Muscle layer of duodenum (tissue), 2 donors: Measurements from ENCODE around the gene RHOB.

ENCODE experiments used
- H3K27ac ChIP-seq: one replicate; pipeline ENCODE4 v1.7.0; 2013; ENCODE audit warnings: mild to moderate bottlenecking, low read length
- H3K27me3 ChIP-seq: one replicate; pipeline ENCODE4 v1.7.0; 2013; ENCODE audit warnings: low read depth, mild to moderate bottlenecking, control low read depth, low read length
- H3K36me3 ChIP-seq, 2 donors: one replicate each; pipeline ENCODE4 v1.7.0; 2013; ENCODE audit warnings: low read length in 2 of 2, control low read depth in 1 of 2, mild to moderate bottlenecking in 1 of 2; ENCODE audit not compliant: insufficient read depth in 2 of 2, control insufficient read depth in 1 of 2
- H3K4me1 ChIP-seq, 2 donors: one replicate each; pipeline ENCODE4 v1.7.0; 2013; ENCODE audit warnings: low read length in 2 of 2, mild to moderate bottlenecking in 2 of 2, control low read depth in 1 of 2, moderate library complexity in 1 of 2; ENCODE audit not compliant: insufficient read depth in 2 of 2, control insufficient read depth in 1 of 2
- H3K4me3 ChIP-seq, 2 donors: one replicate each; pipeline ENCODE4 v1.7.0; 2013; ENCODE audit warnings: low read length in 2 of 2, low read depth in 1 of 2, mild to moderate bottlenecking in 1 of 2
- H3K9me3 ChIP-seq, 2 donors: one replicate each; pipeline ENCODE4 v1.7.0; 2013; ENCODE audit warnings: low read length in 2 of 2, control low read depth in 1 of 2, mild to moderate bottlenecking in 1 of 2; ENCODE audit not compliant: control insufficient read depth in 1 of 2
- donor health status: healthy.

RHOB gene

DNA sequence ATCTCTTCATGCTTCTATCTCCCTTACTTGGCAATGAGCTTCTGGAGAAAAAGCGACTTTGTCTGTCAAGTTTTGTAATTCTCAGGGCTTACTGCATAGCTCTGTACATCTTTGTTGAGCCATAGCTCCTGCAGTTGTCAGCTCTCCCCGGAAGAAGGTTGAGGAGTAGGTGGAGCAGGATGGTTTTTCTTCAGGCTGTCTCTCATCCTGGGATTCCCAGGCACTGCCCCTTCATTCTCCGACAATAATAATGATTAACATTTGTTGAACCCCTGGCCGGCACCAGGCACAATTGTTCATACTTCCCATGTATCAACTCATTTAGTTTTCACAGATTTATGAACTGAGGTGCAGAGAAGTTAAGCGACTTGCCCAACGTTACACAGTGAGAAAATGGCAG, 23.5 kb upstream of the RHOB start:
- Histone ChIP-seq H3K4me1 (peaks cover 15 to 42% of the 10 kb centered on the region in 2 donors), H3K9me3 (no peaks in the 10 kb centered on the region), H3K27ac (peak overlapping the region; percentile 67), H3K4me3 (no peak overlapping the region), H3K36me3 (no peaks in the 10 kb centered on the region), H3K27me3 (no peaks in the 10 kb centered on the region)

DNA sequence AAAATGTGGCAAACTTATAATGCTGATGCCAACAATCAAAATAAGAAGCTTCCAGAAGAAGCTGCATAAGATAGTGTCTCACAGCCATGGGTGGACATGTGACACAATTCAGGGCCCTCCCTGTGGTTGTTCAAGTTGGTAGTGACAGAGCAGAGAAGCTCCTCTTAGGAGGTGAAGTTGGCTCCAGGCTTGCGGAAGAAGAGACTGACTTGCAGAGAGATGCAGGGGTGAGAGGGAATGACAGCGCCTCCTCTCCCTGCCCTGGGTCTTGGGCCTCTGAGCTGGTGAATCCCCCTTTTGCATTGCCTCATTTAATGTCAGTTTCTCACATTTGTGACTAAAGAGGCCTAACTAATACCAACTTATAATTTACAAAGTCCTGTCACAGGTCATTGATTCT, 23.0 kb upstream of the RHOB start:
- Histone ChIP-seq H3K27me3 (no peaks in the 10 kb centered on the region), H3K36me3 (no peaks in the 10 kb centered on the region), H3K4me3 (peak overlapping the region in 1 of 2 donors; percentile 16), H3K4me1 (peaks cover 15 to 38% of the 10 kb centered on the region in 2 donors), H3K27ac (peak overlapping the region; percentile 67), H3K9me3 (no peaks in the 10 kb centered on the region)

GRCh38 chr2:20424300-20425290, 22.3 kb upstream of the RHOB start:
- peak overlapping the region; percentile 67 for H3K27ac ChIP-seq
- H3K4me3 ChIP-seq, result peak overlapping the region in 1 of 2 donors; percentile 16
- H3K36me3 ChIP-seq, result no peaks in the 10 kb centered on the region
- H3K4me1 ChIP-seq, result peaks cover 12 to 31% of the 10 kb centered on the region in 2 donors
- no peaks in the 10 kb centered on the region for H3K9me3 ChIP-seq
- H3K27me3 ChIP-seq, result no peaks in the 10 kb centered on the region

DNA sequence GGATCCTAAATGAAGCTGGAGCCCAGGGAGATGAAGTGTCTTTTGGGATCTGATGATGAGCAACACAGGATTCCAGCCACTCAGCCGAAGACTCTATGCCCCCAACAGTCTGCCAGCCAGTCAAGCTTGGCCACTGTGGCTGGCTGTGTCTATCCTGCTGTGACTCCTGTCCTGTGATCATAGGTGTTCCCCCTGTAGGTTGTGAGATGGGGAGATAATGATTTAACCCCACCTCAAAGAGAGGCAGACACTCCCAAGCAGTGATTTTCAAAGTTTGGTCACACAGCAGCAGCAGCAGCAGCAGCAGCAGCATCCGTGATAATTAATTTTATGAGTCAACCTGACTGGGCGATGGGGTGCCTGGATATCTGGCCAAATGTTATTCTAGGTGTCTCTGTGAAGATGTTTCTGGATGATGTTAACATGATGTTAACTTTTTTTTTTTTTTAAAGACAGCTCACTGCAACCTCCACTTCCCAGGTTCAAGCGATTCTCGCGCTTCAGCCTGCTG, 21.4 kb upstream of the RHOB start:
- H3K4me3 ChIP-seq, result no peak overlapping the region
- H3K27me3 ChIP-seq, result no peaks in the 10 kb centered on the region
- peak overlapping the region; percentile 67 for H3K27ac ChIP-seq
- no peaks in the 10 kb centered on the region for H3K9me3 ChIP-seq
- no peaks in the 10 kb centered on the region for H3K36me3 ChIP-seq
- peaks cover 12 to 24% of the 10 kb centered on the region in 2 donors for H3K4me1 ChIP-seq

DNA sequence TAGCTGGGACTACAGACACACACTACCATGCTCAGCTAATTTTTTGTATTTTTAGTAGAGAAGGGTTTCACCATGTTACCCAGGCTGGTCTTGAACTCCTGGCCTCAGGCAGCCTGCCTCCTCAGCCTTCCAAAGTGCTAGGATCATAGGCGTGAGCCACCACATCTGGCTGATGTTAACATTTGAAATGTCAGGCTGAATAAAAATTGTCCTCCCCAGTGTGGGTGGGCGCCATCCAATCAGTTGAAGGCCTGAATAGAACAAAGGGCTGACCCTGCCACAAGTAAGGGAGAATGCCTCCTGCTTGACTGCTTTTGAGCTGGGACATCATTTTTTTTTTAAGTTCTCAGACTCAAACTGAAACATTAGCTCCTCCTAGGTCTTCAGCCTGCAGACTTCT, 21.0 kb upstream of the RHOB start:
- no peak overlapping the region for H3K4me3 ChIP-seq
- H3K9me3 ChIP-seq, result no peaks in the 10 kb centered on the region
- H3K4me1 ChIP-seq, result peaks cover 12 to 24% of the 10 kb centered on the region in 2 donors
- no peak overlapping the region for H3K27ac ChIP-seq
- H3K36me3 ChIP-seq, result no peaks in the 10 kb centered on the region
- no peaks in the 10 kb centered on the region for H3K27me3 ChIP-seq

DNA sequence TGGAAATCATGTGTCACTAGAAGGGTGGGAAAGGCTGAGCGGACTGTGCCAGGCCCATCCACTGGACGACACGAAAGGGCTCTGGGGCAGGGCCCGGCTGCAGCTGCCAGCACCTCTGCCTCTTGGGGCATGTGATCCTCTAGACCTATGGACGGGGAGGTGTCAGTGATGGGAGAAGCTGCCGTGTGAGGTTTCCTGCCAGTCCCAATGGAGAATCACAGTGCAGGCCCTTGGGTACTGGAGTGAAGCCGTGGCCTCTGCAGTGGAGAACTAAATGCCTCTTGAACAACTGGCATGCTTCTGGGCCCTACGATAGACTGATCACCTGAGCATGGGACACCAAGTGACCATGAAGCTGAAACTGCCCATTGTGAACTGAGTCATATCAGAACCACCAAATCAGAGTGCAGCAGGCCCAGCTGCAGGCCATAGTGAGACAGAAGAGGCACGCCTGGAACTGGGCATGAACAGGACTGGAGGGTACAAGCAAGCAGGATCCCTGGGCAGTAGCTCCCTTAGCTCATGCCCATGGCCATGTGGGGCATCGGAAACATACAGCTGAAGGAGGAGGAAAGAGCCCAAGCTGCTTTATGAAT, 18.8 kb upstream of the RHOB start:
- Histone ChIP-seq H3K27ac (no peak overlapping the region), H3K9me3 (no peaks in the 10 kb centered on the region), H3K4me1 (peaks cover 7 to 11% of the 10 kb centered on the region in 2 donors), H3K4me3 (no peak overlapping the region), H3K27me3 (no peaks in the 10 kb centered on the region), H3K36me3 (no peaks in the 10 kb centered on the region)

- Histone ChIP-seq H3K9me3 (no peaks in the 10 kb centered on the region), H3K27me3 (no peaks in the 10 kb centered on the region), H3K4me3 (no peak overlapping the region), H3K36me3 (no peaks in the 10 kb centered on the region), H3K4me1 (peaks cover 5 to 6% of the 10 kb centered on the region in 2 donors), H3K27ac (no peak overlapping the region)
These were observed 18.0 kb upstream of the RHOB start for GRCh38 chr2:20428717-20429490.

DNA sequence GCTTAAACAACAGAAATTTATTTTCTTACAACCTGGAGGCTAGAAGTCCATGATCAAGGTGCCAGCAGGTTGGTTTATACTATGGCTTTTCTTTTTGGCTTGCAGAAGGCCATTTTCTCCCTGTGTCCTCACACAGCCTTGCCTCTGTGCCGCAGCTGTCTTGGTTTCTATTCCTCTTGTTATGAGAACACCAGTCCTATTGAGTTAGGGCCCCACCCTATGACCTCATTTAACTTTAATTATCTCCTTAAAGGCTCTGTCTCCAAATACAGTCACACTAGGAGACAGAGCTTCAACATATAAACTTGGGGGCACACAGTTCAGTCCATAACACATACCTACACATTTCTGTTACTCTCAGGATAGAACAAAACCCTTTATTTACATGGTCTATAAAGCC, 17.3 kb upstream of the RHOB start:
- H3K27me3 ChIP-seq, result no peaks in the 10 kb centered on the region
- H3K36me3 ChIP-seq, result no peaks in the 10 kb centered on the region
- H3K27ac ChIP-seq, result peak overlapping the region; percentile 25
- H3K4me3 ChIP-seq, result no peak overlapping the region
- peaks cover 5% of the 10 kb centered on the region in 2 donors for H3K4me1 ChIP-seq
- no peaks in the 10 kb centered on the region for H3K9me3 ChIP-seq

GRCh38 chr2:20430035-20430434, 16.8 kb upstream of the RHOB start:
- no peaks in the 10 kb centered on the region for H3K27me3 ChIP-seq
- H3K27ac ChIP-seq, result peak overlapping the region; percentile 25
- H3K4me1 ChIP-seq, result peaks cover 0 to 2% of the 10 kb centered on the region in 2 donors
- no peak overlapping the region for H3K4me3 ChIP-seq
- H3K36me3 ChIP-seq, result no peaks in the 10 kb centered on the region
- no peaks in the 10 kb centered on the region for H3K9me3 ChIP-seq

DNA sequence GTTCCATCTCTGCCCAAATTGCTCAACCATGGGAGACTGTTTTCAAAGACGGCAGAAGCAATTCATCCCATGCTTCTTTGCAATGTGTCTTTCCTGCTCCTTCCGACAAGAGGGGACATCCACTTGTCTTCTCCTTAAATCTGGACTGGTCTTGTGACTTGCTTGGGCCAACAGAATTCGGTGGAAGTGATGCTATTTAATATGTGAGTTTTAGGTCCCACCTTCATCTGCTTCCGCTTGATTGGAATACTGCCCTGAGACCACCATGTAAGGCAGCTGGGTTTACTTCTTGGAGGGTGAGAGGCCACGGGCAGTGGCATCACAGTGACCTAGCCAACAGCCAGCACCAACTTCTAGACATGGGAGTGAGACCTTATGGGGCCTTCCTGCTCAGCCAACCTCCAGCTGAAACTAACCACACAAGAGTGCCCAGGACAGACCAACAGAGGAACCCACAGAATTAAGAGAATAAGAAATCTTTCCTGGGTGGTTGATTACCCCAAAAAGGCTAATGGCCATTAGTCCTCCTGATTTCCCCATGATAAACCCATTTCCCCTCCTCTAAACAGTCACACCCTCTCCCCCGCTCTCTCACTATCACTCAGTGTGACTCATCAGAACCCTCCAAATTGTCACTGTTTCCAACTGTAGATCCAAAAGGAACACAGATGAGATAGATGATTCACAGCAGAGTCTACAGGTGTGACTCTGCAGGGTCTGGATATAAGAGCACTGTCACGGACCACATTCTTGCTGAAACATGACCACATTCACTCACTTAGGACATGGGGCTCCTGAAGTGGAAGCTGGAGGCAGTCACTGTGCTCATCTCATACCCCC, 16.2 kb upstream of the RHOB start:
- no peak overlapping the region for H3K27ac ChIP-seq
- H3K4me1 ChIP-seq, result no peaks in the 10 kb centered on the region
- no peaks in the 10 kb centered on the region for H3K36me3 ChIP-seq

More for the DNA sequence above, 16.2 kb upstream of the RHOB start:
- no peaks in the 10 kb centered on the region for H3K27me3 ChIP-seq
- H3K9me3 ChIP-seq, result no peaks in the 10 kb centered on the region
- H3K4me3 ChIP-seq, result no peak overlapping the region
